HG03558 (cell line): ENCODE measurements around the gene GORASP2.
A peak's percentile ranks its signal among the peaks of the same experiment; 100 is the strongest.

Source experiments
- ATAC-seq: cut with Tn5 transposase; IDR thresholded peaks from one replicate; pipeline ENCODE4 v1.9.1; 2021; ENCODE audit warnings: moderate number of reproducible peaks; ENCODE audit not compliant: unreplicated experiment; ENCODE audit errors: extremely low read depth

The GORASP2 gene

DNA sequence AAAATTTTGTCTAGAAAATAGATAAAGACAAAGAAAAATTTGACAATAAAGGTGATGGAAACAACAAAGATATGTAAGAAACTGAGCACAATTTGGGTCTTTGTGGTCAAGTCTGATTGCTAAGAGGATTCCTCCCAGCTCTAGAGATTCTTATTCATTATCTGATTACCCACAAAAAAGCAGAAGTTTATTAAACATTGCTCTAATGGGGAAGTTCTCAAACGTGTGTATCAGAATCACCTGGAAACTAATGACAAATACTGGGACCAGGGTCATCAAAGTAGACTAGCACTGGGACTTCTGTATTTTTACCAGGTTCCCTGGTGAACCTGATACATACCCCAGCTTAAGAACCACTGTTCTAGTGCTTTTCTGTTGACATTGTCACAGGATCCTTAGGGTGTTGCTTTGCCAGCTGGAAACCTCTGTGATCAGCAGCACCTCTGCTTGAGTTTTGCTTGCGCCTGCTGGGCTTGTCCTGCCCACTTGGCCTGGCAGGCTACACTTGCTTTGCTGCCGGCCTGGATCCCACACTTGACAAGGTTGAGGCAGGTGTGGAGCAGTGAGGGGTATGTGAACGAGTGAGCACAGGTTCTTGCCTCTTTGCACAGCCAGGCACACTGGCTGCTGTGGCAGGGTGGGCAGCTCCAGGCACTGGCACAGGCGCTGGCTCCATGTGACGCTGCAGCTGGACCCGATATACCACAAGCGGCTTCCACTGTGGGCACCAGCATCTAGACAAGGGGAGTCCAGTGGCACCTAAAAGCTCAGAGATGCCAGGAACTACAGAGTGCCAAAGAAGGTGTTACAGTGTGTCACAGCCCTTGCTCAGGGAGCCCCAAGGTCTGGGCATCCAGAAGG, 6.2 kb upstream of the GORASP2 start:
- no peak for ATAC-seq

DNA sequence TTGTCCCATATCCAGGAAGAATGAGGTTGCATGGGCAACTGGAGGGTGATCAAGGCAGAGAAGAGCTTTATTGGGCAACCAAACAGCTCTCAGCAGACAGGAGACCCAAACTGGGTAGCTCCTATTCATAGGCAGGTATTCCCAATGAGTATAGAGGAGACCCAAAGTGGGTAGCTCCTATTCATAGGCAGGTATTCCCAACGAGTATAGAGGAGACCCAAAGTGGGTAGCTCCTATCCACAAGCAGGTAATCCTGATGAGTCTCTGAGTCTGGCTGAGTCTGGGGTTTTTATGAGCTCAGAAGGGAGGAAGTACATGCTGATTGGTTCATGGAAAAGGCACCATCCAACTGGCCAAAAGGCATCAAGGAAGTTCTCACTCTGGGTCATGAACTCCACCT, 5.3 kb upstream of the GORASP2 start:
- no peak for ATAC-seq

DNA sequence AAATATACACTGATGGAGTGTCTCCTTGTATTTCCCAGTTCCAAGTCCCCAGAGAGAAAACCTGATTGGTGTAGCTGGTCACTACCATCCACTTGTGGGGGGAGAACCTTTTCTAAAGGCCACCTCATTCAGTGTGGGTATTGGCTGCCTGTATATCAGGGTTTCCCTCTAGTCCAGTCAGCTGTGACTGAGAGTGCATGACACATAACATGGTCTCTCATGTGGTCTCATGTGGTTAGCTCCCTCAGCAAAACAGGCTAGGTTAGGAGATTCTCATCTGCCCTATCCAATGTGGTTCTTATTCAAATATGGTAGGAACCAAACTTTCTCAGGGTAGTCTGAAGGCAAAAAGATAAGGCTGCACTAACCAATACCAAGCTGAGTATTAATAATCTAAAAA, 4.1 kb upstream of the GORASP2 start:
- ATAC-seq, result no peak

DNA sequence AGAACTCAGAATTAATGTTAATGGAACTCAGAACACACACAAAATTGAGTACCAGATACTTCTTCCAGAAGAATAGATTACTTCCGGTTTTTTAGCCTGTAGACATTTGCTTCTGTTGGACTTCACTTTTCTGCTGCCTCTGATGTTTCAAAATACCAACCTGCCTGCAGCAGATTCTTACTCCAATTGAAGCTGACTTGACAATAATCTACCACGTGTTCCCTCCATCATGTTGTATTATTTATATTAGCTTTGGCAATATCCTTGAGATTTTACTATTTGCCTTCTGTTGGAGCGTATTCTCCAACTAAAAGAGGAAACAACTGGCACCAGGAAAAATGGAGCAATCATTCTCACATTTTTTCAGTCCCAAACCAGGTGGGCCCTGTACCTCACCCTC, 3.1 kb upstream of the GORASP2 start:
- ATAC-seq, result no peak

DNA sequence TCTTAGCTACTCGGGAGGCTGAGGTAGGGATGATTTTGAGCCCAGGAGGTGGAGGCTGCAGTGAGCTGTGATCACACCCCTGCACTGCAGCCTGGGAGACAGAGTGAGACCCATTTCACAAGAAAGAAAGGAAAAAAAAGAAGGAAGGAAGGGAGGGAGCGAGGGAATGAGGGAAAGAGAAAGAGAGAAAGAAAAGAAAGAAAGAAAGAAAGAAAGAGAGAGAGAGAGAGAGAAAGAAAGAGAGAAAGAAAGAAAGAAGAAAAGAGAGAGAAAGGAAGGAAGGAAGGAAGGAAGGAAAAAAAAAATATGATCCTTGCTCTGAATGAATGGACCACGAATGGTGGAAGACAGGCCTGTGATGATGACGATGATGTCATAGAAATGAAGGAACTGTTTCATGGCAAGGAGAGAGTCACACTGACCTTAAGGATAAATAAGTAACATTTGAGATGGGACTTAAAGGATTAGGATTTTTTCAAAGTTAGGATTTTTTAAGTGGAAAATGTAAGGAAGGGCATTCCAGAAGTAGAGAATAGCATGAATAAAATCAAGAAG, 2.2 kb upstream of the GORASP2 start:
- ATAC-seq, result no peak

DNA sequence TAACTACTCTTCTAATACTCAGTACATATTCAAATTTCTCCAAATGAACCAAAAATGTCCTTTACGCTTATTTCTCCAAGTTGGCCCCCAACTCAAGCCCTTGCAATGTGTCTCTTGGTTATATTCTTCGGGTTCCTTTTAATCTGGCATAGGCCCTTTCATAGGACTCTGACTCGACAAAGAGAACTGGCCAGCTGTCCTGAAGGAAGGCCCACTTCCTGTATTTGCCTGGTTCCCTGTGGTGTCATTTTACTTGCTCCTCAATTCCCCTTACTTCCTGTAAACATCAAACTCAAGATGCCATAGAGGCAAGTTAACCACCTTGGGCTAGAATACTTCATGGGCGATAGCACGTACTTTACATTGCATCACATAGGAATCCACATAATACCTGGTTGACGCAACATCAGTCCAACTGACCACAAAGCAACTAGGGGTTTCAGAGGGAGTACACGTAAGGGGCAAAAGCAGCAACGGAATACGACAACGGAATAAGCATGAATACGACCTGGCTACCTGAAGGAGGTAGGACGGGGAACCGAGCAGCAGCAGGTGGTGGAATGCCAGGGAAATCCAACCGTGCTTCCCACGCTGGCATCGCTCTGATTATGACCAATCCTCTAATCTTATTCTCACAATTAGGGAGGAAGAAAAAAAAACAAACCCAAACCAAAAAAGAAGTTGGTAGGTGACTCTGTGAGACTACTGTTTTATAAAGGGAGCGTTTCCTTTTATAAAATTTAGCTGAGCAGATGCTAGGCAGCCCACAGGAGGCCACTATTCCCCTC, 823 bp upstream of the GORASP2 start:
- no peak for ATAC-seq

DNA sequence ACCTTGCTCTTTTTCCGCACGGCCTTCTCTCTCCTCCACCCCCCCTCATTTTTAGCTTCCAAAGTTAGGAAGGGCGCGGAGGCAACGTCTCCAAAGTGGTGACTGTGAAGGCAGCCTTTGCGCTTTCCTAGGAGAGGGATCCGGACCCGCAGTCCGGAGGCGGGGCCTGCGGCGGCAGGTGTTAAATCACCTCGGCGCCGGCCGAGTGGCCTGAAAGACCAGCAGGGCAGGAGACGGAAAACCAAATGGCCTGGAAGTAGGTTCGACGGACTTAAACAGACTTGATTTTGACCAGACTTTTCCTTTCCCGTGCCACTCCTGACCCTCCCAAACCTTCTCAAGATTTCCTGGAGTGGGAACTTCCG, 615 bp downstream of the GORASP2 start:
- no peak for ATAC-seq

DNA sequence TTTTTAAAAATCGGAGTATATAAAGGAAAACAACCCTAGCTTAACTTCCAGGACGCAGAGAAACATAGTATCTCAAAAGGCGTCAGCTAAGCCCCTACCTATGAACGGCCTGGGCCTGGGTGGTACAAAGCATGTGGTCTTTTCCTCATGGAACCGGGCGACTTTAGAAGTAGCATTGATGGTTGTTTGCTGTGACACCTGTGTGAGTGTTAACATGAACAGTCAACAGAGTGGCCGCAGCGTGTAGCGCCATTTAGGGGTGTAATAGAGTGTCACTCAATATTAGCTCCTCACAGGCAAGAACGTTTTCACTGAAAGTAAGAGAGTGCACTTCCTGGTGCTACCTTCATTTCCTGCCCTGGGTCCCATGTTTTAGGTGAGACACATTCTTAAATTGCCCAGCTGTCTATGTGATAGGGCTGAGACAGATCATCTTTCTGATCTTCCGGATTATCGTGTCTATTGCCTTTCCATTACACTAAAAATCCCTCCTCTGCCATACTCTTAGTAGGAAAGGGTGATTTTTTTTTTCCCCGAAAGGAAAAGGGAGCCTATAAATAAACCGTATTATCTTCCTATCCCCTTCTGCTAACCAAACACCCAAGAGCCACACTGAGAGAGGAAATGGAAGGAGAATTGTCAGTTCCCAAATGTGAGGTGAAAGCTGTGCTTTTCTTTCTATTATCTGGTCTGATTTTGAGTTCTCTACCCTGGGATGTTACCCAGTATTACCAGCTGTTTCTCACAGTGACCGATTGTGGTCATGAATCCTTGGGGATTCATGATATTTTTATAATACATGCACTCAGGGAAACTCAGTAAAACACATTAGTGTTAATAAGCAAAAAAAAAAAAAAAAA, 1.3 kb downstream of the GORASP2 start:
- no peak for ATAC-seq

DNA sequence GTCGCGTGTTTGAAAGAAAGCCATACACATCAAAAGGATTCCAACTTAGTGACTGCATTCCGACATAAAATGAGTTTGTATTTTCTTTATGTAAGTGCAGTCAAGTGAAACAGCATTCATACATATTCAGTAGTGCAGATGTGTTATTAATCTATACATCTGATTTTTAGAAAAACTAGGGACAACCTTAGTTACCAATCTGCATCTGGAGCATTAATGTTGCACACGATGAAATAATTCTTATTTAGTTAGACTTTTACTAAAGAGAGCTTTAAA, 1.9 kb downstream of the GORASP2 start:
- ATAC-seq, result no peak

DNA sequence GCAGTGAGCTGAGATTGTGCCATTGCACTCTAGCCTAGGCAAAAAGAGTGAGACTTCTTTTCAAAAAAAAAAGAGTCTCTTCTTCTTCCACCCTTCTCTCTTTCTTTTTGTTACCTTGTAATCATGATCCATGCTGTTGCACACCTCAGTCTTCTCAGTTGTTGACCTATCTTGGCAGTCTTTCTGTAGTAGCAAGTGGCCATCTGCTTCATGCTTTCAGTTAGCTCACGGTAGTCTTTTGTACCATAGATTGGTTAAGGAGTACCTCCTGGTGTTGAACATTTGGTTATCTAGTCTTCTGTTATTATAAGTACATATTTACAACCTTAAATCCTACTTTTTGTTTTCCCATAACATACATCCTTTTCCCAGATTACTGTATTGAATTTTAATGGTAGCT, 3.1 kb downstream of the GORASP2 start:
- no peak for ATAC-seq

DNA sequence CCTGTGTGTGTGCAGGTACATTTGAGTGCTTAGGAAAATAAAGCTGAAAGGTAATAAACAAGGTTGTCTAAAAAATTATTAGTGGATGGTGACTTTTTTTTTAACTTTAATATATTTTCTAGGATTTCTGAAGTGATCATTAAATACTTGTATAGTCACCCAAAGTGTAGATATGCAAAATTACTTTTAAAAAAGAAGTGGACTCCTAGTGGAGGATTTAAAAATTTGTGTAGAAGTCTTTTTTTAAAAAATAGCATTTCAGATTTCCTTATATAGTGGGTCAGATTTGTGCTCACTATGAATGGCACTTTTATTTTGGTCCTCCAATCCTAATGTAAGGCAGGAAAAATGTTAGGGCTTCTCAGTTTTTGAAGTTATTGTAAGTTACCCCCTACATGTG, 3.9 kb downstream of the GORASP2 start:
- ATAC-seq, result no peak

DNA sequence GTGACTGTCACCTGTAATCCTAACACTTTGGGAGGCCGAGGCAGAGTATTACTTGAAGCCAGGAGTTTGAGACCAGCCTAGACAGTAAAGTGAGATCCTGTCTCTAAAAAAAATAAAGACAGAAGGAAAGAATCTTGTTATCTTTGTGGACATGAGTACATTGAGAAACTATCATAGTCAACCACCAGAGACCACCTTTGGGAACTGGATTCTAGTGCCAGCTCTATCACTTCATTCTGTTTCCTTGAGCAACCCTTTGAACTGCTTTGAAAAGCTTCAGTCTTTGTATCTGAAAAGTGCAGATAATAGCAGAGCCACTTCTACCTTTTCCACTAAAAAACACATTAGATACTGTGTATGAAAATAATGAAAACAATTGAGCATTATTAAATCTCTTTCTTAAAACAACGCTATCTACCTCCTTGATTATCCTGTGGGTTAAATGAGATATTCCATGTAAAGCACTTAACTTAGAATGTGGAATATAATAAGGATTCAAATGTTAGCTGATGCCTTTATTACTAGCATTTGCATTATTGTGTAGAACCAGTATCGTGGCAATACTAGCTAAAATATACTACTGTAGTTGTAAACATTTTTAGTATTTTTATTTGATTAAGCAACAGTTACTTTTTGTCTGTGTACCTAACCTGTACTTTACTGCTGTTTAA, 8.8 kb downstream of the GORASP2 start:
- ATAC-seq, result no peak

DNA sequence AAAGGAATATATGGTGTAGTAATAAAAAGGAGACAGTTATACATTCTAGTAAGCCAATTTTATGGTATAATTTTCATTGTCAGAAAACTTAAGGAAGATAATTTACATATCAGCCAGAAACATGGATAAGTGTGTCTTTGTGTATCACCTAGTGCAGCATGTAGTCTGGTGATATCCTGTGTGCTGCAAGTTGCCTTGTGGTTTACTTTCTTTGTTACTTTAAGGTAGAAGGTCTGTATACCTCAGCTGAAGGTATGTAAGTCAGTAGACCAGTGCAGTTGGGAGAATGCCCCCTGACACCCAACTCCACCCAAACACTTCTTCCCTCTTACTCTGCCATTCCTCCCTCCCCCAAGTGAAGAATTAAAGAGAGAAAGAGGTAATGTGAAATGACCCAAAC, 11.0 kb downstream of the GORASP2 start:
- no peak for ATAC-seq

DNA sequence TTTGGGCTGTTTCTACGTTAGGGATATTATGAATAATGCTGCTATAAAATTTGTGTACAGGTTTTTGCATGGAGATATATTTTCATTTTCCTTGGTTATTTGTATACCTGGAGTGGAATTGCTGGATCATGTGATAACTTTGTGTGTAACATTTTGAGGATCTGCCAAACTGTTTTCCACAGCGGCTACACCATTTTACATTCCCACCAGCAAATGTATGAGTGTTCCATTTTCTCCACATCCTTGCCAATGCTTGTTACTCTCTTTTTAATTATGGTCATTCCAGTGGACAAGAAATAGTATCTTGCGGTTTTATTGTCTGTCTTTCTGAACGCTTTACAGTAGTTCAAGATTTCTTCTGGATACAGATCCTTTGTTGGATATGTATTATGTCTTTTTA, 13.6 kb downstream of the GORASP2 start:
- ATAC-seq, result no peak

DNA sequence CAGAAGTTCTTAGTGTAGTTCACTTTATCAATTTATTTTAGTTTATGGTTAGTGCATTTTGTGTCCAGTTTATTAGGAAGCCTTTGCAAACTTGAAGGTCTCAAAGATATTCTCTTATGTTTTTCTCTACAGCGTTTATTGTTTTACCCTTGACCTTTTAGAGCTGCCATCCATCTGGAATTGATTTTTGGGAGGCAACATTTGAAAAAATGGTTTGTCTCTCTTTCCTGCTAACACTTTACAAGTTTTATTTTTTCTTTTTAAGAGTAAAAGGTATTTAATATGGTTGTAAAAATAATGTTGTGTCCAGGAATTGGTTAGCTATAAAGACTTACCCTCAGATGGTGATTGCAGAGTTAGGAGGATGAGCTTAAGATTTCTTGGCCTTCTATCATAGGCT, 14.0 kb downstream of the GORASP2 start:
- no peak for ATAC-seq

DNA sequence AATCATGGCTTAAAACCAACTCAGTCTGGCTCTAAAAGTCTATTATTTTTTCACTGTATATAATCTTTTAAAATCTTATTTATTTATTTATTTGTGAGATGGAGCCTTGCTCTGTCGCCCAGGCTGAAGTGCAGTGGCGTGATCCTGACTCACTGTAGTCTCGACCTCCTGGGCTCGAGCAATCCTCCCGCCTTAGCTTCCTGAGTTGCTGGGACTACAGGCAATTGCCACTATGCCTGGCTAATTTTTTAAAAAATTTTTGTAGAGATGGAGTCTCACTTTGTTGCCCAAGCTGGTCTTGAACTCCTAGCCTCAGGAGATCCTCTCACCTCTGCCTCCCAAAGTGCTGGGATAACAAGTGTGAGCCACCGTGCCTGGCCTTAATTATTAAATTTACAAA, 14.5 kb downstream of the GORASP2 start:
- no peak for ATAC-seq

DNA sequence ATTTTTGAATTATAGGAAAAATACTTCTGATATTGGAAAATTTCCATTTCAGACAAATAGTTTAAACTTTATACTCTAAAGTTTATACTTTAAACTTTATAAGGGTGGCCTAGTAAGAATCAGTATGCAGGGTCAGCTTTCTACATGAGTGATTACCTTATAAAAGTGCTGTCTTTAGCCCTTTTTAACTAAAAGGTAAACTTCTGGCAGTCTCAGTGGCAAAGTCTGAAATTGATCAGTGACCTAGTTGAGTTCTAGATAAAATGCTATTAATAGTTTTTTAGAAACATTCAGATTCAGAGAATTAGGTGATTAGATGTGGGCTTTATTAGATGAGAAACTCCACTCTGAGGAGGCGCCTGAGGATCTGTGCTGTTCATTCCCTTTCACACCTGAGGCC, 15.5 kb downstream of the GORASP2 start:
- no peak for ATAC-seq

DNA sequence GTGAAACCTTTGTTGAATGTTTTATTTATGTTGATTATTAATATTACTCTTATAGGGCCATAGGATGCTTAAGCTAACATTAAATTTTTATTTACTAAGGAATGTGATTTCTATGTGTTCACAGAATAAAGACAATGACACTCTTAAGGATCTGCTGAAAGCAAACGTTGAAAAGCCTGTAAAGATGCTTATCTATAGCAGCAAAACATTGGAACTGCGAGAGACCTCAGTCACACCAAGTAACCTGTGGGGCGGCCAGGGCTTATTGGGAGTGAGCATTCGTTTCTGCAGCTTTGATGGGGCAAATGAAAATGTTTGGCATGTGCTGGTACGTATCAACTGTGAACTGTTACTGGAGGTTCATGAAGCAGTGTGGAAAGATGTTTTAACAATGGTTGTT, 20.4 kb downstream of the GORASP2 start:
- no peak for ATAC-seq

DNA sequence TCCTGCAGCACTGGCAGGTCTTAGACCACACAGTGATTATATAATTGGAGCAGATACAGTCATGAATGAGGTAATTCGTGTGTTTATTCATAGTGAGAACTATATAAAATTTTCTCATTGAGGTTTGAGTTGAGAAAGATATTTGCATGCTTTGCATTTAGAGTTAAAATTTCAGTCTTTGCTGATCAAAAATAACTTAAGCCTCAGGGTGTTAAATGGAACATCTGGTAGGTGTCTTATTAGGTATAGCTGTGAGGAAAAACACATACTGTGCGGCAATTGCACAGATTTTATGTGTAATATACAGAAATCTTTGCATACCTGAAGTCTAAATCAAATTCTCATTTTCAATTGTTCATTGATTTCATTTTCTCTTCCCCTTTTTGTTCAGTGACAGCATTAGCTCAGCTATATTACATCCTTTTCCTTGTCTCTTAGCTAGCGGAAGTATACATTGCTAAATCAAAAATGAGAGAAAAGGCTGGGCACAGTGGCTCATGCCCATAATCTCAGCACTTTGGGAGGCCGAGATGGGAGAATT, 21.2 kb downstream of the GORASP2 start:
- ATAC-seq, result peak; percentile 75

DNA sequence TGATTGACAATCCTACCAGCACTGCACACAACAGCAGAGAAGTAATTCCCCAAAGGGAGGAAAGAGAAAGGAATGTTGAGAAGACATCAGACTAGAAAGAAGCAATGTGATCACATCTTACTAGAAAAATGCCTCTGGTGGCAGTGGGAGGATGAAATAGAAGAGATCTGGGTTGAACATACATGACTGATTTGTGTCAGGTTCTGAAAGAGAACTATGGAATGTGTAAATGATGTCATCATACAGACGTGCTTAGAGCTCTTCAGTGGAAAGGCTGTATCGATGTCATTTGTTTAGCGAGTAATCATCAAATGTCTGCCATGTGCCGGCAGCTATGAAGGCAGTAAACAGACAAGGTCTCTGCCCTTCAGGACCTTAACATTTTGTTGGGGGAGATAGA, 24.9 kb downstream of the GORASP2 start:
- ATAC-seq, result no peak
